Mucosa of descending colon (tissue), 3 donors: Measurements from ENCODE around the gene PLA2G2A. TPM values are rescaled to one million over a fixed set of nuclear protein-coding genes. Genes with fewer than 3 reads are reported as not detected.

ENCODE experiments used
- ATAC-seq: fragments of 200-7000 bp; cut with Tn5 transposase; one replicate; pipeline ENCODE4 v1.9.1; 2020; ENCODE audit warnings: mild to moderate bottlenecking, moderate library complexity
- DNase-seq, 3 donors: peaks; one replicate each; pipeline ENCODE4 v3.0.0-alpha.2; 2020
- H3K36me3 ChIP-seq: fragments of 200-600 bp; one replicate; pipeline ENCODE4 v1.8.0; 2021; ENCODE audit warnings: low read depth, mild to moderate bottlenecking
- H3K4me1 ChIP-seq: fragments of 200-600 bp; one replicate; pipeline ENCODE4 v1.8.0; 2021; ENCODE audit warnings: low read depth, mild to moderate bottlenecking
- H3K4me3 ChIP-seq: fragments of 200-600 bp; one replicate; pipeline ENCODE4 v1.8.0; 2021; ENCODE audit warnings: mild to moderate bottlenecking
- H3K9me3 ChIP-seq: fragments of 200-600 bp; one replicate; pipeline ENCODE4 v1.8.0; 2021; ENCODE audit warnings: mild to moderate bottlenecking
- CTCF ChIP-seq: fragments of 200-600 bp; IDR thresholded peaks from one replicate; pipeline ENCODE4 v1.8.0; 2022; ENCODE audit warnings: antibody characterized with exemption, mild to moderate bottlenecking
- intact Hi-C, 2 donors: fragments of 100-400 bp; cut with DNase I in 1 of 2; cut with micrococcal nuclease in 1 of 2; formaldehyde crosslinking; loops; one replicate each; pipeline versions ENCODE4 v1.11.0 to v1.11.1; 2022; cut with DNase I, micrococcal nuclease
- total RNA-seq, 3 donors: library from RNA; stranded (reverse); fragmentation: NEBNext Ultra II Directional in 2 of 3; extraction: Animal tissue kit (Norgen Biotek cat#: 25700) in 2 of 3; gene quantifications; one replicate each; pipeline versions ENCODE4 v1.2.1 to v1.2.4, GENCODE V29; 2021 to 2023
- donor health status: DM: no; HTN: no; CAD: no; lungs with moderate emphysema.
- donor health status: DM: no; HTN: no; CAD: no.
- donor health status: DM: no; HTN: yes; CAD: no.

Gene PLA2G2A
- total RNA-seq, 3 donors from 2014 or later: 34.8 to 2,765 (median 275) TPM

GRCh38 chr1:19960591-19960990 lies 18.8 kb downstream of the PLA2G2A start:
- Histone ChIP-seq H3K9me3 (no peaks in the 10 kb centered on the region), H3K36me3 (no peaks in the 10 kb centered on the region), H3K4me3 (no peak overlapping the region), H3K4me1 (no peaks in the 10 kb centered on the region)
- no peak for ATAC-seq
- no peak for DNase-seq
- TF ChIP-seq CTCF: no peak
- intact Hi-C loops: no loop called here

- Histone ChIP-seq H3K9me3 (no peaks in the 10 kb centered on the region), H3K4me3 (no peak overlapping the region), H3K4me1 (no peaks in the 10 kb centered on the region), H3K36me3 (no peaks in the 10 kb centered on the region)
- DNase-seq: no peak
- ATAC-seq: no peak
- intact Hi-C loops: no loop called here
- no peak for TF ChIP-seq CTCF
Measured at GRCh38 chr1:19957779-19958178, 21.6 kb downstream of the PLA2G2A start.

- Histone ChIP-seq H3K36me3 (no peaks in the 10 kb centered on the region), H3K4me1 (no peaks in the 10 kb centered on the region), H3K4me3 (no peak overlapping the region), H3K9me3 (no peaks in the 10 kb centered on the region)
- no peak for TF ChIP-seq CTCF
- DNase-seq: no peak
- intact Hi-C loops: no loop called here
- no peak for ATAC-seq
Measured at GRCh38 chr1:19955534-19956170, 23.8 kb downstream of the PLA2G2A start.

- no peaks in the 10 kb centered on the region for H3K9me3 ChIP-seq
- DNase-seq (no peak), ATAC-seq (no peak)
- H3K36me3 ChIP-seq: no peaks in the 10 kb centered on the region
- no peaks in the 10 kb centered on the region for H3K4me1 ChIP-seq
- no peak overlapping the region for H3K4me3 ChIP-seq
- TF ChIP-seq CTCF: no peak
- intact Hi-C loops: no loop called here
Measured at GRCh38 chr1:19954059-19954458, 25.4 kb downstream of the PLA2G2A start.

GRCh38 chr1:19949016-19949415 lies 30.4 kb downstream of the PLA2G2A start:
- Histone ChIP-seq H3K36me3 (no peaks in the 10 kb centered on the region), H3K4me1 (no peaks in the 10 kb centered on the region), H3K9me3 (no peaks in the 10 kb centered on the region), H3K4me3 (no peak overlapping the region)
- ATAC-seq: no peak
- intact Hi-C loops: no loop called here
- no peak for TF ChIP-seq CTCF
- no peak for DNase-seq

- Histone ChIP-seq H3K4me1 (no peaks in the 10 kb centered on the region), H3K9me3 (no peaks in the 10 kb centered on the region), H3K4me3 (no peak overlapping the region), H3K36me3 (no peaks in the 10 kb centered on the region)
- ATAC-seq: no peak
- intact Hi-C loops: no loop called here
- DNase-seq: no peak
- TF ChIP-seq CTCF: no peak
Measured at GRCh38 chr1:19946971-19947370, 32.4 kb downstream of the PLA2G2A start.
